ENCODE results near the gene EDNRB.
"Not testable (repeated sequence)": the region's sequence is repeated elsewhere in the genome, so short reads cannot be mapped to it uniquely, and the experiment has no call there.

The EDNRB gene
- long read RNA-seq, donor 1, full-length matches to known transcripts, result 20 of 20 reads
- long read RNA-seq, donor 1, partial matches to known transcripts, result 0 of 20 reads
- long read RNA-seq, donor 1, other reads (novel, unspliced or antisense), result 0 of 20 reads
- long read RNA-seq, donor 2, full-length matches to known transcripts, result 17 of 17 reads
- long read RNA-seq, donor 2, partial matches to known transcripts, result 0 of 17 reads
- long read RNA-seq, donor 2, other reads (novel, unspliced or antisense), result 0 of 17 reads
- long read RNA-seq, donor 3, full-length matches to known transcripts, result 10 of 10 reads
- long read RNA-seq, donor 3, partial matches to known transcripts, result 0 of 10 reads
- long read RNA-seq, donor 3, other reads (novel, unspliced or antisense), result 0 of 10 reads
- long read RNA-seq, donor 4, full-length matches to known transcripts, result 25 of 25 reads
- long read RNA-seq, donor 4, partial matches to known transcripts, result 0 of 25 reads
- long read RNA-seq, donor 4, other reads (novel, unspliced or antisense), result 0 of 25 reads
- long read RNA-seq, donor 5, full-length matches to known transcripts, result 17 of 17 reads
- long read RNA-seq, donor 5, partial matches to known transcripts, result 0 of 17 reads
- long read RNA-seq, donor 5, other reads (novel, unspliced or antisense), result 0 of 17 reads
- long read RNA-seq, donor 6, full-length matches to known transcripts, result 30 of 30 reads
- long read RNA-seq, donor 6, partial matches to known transcripts, result 0 of 30 reads
- long read RNA-seq, donor 6, other reads (novel, unspliced or antisense), result 0 of 30 reads
- long read RNA-seq, donor 7, full-length matches to known transcripts, result 36 of 43 reads
- long read RNA-seq, donor 7, partial matches to known transcripts, result 7 of 43 reads
- long read RNA-seq, donor 7, other reads (novel, unspliced or antisense), result 0 of 43 reads
- long read RNA-seq, donor 8, full-length matches to known transcripts, result 27 of 27 reads
- long read RNA-seq, donor 8, partial matches to known transcripts, result 0 of 27 reads
- long read RNA-seq, donor 8, other reads (novel, unspliced or antisense), result 0 of 27 reads

GRCh38 chr13:77918391-77919245, at the start of gene EDNRB:
Gene EDNRB, minus strand, starts transcription at chr13:77918831. Its CDS starts 258 bp downstream, at chr13:77918573.
- peak; percentile 70 for DNase-seq

GRCh38 chr13:77966671-77967070, 48.0 kb upstream of the EDNRB start:
- no peak for DNase-seq

GRCh38 chr13:77952737-77953136, 34.1 kb upstream of the EDNRB start:
- no peak for DNase-seq

GRCh38 chr13:77952276-77952675, 33.6 kb upstream of the EDNRB start:
- no peak for DNase-seq

- no peak for DNase-seq
Measured at GRCh38 chr13:77946522-77946921, 27.9 kb upstream of the EDNRB start.

GRCh38 chr13:77935063-77935462, 16.4 kb upstream of the EDNRB start:
- not testable (repeated sequence) for DNase-seq

- DNase-seq, result no peak
Measured at GRCh38 chr13:77930430-77930829, 11.8 kb upstream of the EDNRB start.

- no peak for DNase-seq
Measured at GRCh38 chr13:77928909-77929308, 10.3 kb upstream of the EDNRB start.

- no peak for DNase-seq
Measured at GRCh38 chr13:77925616-77926015, 7.0 kb upstream of the EDNRB start.

GRCh38 chr13:77919921-77920294, 1.3 kb upstream of the EDNRB start:
- DNase-seq, result no peak

GRCh38 chr13:77919246-77919920, 752 bp upstream of the EDNRB start:
- peak; percentile 68 for DNase-seq

GRCh38 chr13:77916488-77916887, 2.1 kb downstream of the EDNRB start:
- DNase-seq, result no peak

- no peak for DNase-seq
Measured at GRCh38 chr13:77915686-77916085, 2.9 kb downstream of the EDNRB start.

- DNase-seq, result no peak
Measured at GRCh38 chr13:77913003-77913402, 5.6 kb downstream of the EDNRB start.

- no peak for DNase-seq
Measured at GRCh38 chr13:77911751-77912150, 6.9 kb downstream of the EDNRB start.

- no peak for DNase-seq
Measured at GRCh38 chr13:77909827-77910226, 8.8 kb downstream of the EDNRB start.

- no peak for DNase-seq
Measured at GRCh38 chr13:77908531-77908930, 10.1 kb downstream of the EDNRB start.

GRCh38 chr13:77907666-77908341, 10.8 kb downstream of the EDNRB start:
- no peak for DNase-seq

GRCh38 chr13:77904031-77904430, 14.6 kb downstream of the EDNRB start:
- DNase-seq, result no peak

- DNase-seq, result no peak
Measured at GRCh38 chr13:77903435-77903834, 15.2 kb downstream of the EDNRB start.

Data from right kidney (tissue), 9 donors.